ENCODE results near the gene CTBP2.

Gene CTBP2

GRCh38 chr10:125120053-125120710 lies 40.2 kb downstream of the CTBP2 start:
- DNase-seq (ENCODE audit: low spot score) = no peak

GRCh38 chr10:125118701-125119100 lies 41.7 kb downstream of the CTBP2 start:
- DNase-seq (ENCODE audit: low spot score) = no peak

More at GRCh38 chr10:125120053-125120710, 40.2 kb downstream of the CTBP2 start:
- TF ChIP-seq CTCF (IDR thresholded peaks at IDR 0.05; ENCODE audit: extremely low read depth, missing control alignments) = no peak

GRCh38 chr10:125118011-125118611 lies 42.3 kb downstream of the CTBP2 start:
- DNase-seq (ENCODE audit: low spot score) = no peak
- TF ChIP-seq CTCF (IDR thresholded peaks at IDR 0.05; ENCODE audit: extremely low read depth, missing control alignments) = no peak

More at GRCh38 chr10:125118701-125119100, 41.7 kb downstream of the CTBP2 start:
- TF ChIP-seq CTCF (IDR thresholded peaks at IDR 0.05; ENCODE audit: extremely low read depth, missing control alignments) = no peak

- no peak for TF ChIP-seq CTCF (IDR thresholded peaks at IDR 0.05; ENCODE audit: extremely low read depth, missing control alignments)
- DNase-seq (ENCODE audit: low spot score) = no peak
Observed at GRCh38 chr10:125116652-125117310, 43.6 kb downstream of the CTBP2 start.

GRCh38 chr10:125116041-125116649 lies 44.2 kb downstream of the CTBP2 start:
- DNase-seq (ENCODE audit: low spot score) = no peak
- TF ChIP-seq CTCF (IDR thresholded peaks at IDR 0.05; ENCODE audit: extremely low read depth, missing control alignments) = no peak

GRCh38 chr10:125115409-125115808 lies 45.0 kb downstream of the CTBP2 start:
- no peak for TF ChIP-seq CTCF (IDR thresholded peaks at IDR 0.05; ENCODE audit: extremely low read depth, missing control alignments)
- no peak for DNase-seq (ENCODE audit: low spot score)

All from GM20000 (cell line).